Inferior parietal cortex (tissue), 1 donor: ENCODE measurements around the gene KIF16B.
A peak's percentile ranks its signal among the peaks of the same experiment; 100 is the strongest.
"Not testable (repeated sequence)": the region's sequence is repeated elsewhere in the genome, so short reads cannot be mapped to it uniquely, and the experiment has no call there.

ENCODE experiments used
- DNase-seq: peaks from one replicate; pipeline ENCODE4 v3.0.0-alpha.2; 2016; ENCODE audit errors: extremely low spot score

Gene KIF16B

DNA sequence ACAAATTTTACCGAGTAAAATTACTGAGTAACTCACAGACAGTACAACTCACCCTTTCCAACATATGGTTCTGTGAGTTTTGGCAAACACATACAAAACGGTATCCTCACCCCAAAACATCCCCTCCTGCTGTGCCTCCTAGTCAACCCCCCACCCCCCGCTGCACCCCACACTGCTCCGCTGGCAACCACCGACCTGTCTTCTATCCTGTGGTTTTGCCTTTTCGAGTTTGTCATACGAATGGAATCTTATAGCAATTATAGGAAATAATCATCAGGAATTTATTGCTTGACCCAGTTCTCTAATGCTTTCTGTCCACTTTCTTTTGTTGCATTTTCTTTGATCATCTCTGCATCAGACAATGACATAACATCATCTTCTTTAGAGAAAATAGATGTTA lies 312.3 kb downstream of the KIF16B start:
- no peak for DNase-seq

DNA sequence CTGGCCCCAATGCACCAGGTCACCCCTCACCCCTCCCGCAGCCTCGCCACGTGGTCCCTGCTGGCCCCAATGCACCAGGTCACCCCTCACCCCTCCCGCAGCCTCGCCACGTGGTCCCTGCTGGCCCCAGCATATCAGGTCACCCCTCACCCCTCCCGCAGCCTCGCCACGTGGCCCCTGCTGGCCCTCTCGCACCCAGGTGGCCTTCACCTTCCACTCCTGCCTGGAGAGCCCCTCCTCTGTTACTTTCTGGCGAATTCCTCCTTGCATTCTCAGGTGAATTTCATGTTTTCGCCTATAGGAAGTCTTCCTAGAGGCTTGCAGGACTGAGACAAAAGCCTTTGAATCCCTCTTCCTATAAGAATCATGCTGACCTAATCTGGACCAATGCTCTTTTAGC lies 313.1 kb downstream of the KIF16B start:
- DNase-seq, result not testable (repeated sequence)

DNA sequence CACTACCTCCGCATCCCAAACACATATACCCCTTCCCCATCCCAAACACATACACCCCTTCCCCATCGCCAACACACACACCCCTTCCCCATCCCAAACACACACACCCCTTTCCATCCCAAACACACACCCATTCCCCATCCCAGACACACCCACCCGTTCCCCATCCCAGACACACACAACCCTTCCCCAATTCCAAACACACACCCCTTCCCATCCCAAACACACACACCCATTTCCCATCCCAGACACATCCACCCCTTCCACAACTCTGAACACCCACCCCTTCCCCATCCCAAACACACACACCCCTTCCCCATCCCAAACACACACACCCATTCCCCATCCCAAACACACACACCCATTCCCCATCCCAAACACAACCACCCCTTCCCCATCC lies 314.5 kb downstream of the KIF16B start:
- DNase-seq, result no peak

DNA sequence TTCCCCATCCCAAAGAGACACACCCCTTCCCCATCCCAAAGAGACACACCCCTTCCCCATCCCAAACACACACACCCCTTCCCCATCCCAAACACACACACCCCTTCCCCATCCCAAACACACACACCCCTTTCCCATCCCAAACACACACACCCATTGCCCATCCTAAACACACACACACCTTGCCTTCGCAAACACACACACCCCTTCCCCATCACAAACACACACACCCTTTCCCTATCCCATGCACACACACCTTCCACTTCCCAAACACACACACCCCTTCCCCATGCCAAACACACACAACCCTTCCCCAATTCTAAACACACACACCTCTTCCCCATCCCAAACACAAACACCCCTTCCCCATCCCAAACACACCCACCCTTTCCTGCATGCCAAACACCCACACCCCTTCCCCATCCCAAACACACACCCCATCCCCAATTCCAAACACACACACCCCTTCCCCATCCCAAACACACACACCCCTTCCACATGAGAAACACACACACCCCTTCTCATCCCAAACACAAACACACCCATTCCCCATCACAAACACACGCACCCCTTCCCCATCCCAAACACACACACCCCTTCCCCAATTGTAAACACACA lies 315.3 kb downstream of the KIF16B start:
- DNase-seq, result no peak

DNA sequence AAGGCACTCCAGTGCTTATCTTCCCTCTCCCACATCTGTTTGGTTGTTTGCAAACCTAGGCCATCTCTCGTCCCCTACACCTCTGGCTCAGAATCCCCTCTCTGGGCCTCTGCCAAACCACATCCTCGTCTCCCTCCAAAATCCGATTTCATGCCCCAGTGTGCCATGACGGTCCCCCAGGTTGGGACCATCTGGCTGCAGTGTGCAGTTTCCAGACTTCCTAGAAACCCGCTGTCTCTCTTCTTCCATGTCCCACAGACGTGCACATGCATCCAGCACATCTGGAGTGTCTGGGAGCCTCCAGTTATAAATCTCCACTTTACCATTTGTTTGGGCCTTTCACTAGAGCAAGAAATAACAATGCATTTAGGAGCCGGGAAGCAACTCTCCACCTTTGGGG lies 316.2 kb downstream of the KIF16B start:
- DNase-seq, result no peak

DNA sequence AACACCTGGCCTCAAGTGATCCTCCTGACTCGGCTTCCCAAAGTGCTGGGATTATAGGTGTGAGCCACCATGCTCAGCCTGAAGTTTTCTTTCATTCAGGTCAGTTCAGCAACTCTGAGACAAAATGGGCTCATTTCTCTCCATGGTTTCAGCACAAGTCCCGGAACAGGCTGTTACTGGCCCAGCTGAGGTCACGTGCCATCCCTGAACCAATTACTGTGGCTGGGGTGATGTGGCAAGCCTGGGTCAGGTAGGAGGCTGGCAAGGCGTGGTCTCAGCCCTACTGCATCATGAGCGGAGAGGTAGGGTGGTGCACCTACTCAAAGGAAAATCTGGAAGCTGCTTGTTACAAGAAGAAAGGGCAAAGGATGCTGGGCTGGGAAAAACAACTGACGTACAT lies 326.4 kb downstream of the KIF16B start:
- DNase-seq, result no peak

DNA sequence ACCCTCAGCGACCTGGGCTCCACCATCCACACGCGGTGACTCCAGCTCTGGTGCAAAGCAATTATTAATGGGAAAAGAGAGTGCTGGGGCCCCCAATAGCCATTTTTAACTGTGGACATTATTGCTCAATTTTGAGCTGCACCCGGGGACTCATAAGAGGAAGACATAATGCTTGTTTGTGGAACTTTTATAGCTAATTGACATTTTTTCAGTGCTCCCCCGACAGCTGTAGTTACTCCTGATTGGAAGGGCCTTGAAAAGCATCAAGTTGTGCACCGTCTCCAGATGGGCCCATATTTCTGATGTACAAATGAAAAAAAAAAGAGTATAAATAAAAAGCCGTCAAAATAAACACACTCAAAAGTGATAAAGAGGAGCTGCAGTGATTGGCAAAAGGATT lies 327.0 kb downstream of the KIF16B start:
- no peak for DNase-seq

DNA sequence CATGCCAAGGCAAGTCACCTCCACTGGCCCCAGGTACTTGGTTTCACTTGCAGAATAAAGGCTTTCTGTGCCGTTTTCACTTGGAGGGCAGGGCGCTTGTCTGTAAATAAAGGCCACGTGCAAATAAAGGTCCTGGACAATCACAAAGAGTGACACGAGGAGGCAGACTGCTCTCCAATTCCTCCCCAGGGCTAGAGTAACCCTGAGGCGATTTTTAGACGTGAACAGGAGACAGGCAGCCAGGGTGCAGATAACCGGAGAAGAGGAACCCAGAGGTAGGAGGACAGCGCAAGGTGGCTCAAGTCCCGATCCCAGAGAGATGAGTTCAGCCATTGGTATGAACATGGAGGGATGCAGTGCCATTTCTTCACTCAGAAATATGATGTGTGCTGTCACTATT lies 327.4 kb downstream of the KIF16B start:
- DNase-seq, result no peak

DNA sequence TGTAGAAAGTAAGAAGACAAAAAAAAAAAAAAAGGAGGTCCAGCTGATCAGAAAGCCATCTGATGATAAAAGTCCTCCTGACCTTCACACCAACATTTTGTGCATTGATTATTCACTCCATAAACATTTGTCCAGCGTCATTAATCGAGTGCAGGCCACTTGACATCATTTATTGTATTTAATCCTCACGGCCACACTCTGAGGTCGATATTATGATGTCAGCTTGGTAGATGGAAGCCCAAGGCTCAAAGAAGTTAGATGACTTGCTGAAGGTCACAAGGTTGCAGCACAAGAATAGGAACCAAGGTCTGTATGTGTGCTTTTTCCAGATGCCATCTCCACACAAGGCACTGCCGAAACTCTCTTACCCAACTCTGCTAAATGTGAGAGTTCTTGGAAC lies 328.4 kb downstream of the KIF16B start:
- no peak for DNase-seq

DNA sequence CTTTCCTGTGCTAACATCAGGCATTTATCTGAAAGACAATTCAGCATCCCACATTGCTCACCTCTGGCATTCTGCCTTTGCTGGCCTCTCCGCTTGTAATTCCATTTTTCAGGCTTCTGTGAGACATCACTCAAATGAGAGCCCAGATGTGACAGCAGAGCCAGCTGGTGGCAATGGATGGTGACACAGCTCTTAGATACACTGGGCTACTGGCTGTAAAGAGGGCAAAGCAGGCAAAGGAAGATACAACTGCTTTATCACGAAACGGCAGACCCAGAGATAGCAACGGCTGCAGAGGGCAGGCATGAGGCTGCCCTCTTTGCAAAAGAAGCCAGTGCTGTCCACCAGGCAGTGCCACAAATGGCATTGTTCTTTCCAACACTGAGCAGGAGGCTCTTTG lies 329.8 kb downstream of the KIF16B start:
- no peak for DNase-seq

DNA sequence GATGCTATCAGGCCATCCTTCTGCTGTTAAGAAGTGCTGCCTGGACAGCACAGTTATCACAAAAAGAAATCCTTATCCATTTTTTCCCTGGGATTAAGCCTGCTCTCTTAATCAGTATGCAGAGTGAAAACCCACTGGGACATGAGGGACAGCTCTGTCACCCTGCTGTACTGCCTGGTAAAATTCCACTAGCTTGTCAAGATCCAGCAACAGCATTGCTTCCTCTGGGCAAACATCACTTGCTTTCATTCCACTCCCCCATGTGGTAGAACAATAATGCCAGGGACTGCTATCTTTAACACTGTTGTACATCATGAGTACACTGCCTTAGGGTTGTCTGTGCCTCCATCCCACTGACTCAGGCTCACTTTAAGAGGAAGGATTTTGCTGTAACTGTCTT lies 331.3 kb downstream of the KIF16B start:
- peak; percentile 55 for DNase-seq

DNA sequence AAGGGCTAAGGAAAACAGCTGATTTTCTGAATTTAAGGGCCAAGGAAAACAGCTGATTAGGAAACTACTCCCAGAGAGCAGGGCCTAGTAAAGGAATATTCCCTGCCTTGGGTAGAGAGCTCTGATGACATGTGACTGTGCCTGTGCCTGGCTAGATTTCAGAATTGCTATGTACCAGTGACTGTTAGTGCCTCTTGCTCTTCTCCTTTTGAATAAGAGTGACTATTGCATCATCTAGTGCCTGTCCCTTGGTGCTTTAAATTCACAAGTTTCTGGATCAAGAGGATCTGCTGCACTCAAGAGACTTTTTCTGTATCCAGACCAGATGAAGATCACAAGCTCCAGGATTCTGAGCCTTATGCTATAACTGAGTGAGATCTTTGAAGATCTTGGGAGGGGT lies 332.9 kb downstream of the KIF16B start:
- no peak for DNase-seq

DNA sequence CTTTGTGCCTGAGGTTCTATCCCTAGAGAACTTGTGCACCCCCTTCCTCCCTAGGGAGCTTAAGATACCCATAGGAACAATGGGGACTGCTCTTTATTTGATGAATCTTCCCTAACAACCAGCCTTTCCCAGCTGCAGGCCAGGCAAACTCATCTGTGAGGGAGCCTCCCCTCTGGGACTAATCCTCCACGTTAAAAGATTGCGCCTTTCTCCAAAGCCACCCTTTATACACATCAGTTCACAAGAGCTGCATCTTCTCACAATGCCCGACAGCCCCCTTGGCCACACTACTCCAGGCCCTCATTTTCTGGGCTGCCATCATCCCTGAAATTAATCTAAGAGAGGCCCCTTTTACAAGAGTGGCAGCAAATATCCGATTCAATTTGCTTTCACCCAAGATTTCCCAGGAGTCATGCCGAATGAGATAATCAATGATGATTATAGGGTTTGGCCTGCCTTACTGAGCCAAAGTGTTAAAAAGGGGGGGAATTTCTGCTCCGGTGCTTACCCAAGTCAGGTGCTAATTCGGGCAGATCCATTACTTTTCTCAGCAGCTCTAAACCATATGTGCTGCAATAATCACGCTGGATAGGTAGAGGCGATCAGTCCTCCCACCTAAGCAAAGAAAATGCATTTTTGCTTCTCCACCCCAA lies 336.5 kb downstream of the KIF16B start:
- DNase-seq, result no peak

DNA sequence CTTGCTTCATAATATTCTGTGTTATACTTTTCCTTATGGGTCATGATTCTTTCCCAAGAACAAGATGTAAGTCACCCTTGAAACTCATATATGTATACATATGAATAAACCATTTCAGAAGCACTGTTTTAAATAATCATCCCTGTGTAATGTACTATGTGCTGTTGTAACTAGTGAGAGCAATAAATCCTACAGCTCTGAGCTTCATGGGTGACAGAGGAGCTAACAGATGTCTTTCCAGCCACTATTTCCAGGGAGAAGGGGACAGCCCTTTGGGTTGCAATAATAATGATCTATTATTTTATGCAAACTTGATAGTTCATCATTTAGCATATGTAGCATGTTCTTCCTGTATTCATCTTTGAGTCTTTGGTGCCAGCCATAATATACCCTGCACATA lies 342.8 kb downstream of the KIF16B start:
- DNase-seq, result no peak

DNA sequence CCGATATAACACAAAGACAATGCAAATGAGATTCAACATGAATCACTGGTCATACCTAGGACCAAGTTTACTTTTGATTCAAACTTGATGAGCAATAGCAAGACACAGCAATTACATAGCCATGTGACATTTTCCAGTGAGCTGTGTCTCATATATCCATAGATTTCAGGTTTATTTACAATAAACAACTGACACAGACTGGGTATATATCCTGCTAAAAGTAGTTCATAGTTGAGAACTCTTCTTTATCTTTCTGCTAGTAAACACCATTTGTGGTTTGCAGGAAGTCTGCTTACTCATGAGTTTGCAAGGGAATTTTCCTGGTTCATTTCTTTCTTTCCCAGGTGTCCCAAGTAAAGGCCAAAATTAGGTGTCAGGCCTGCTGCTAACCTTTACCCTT lies 343.4 kb downstream of the KIF16B start:
- no peak for DNase-seq

DNA sequence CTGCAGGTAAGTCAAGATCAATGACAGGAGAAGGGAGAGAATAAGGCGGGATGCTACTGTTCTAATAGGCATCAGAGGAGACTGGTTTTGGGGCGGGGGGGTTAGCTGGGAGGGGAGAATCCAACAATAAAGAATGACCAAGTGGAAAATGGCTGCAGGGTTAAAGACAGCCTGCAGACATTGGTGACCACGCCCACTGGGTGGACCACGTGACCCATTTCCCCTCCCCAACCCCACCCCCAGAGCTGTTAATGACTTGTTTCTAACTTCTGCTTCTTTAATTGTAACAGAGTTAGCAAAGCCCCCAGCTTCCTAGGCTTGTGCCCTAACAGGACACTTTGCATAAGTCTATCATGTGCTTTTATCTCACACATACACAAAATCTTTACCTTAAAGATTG lies 344.5 kb downstream of the KIF16B start:
- no peak for DNase-seq

DNA sequence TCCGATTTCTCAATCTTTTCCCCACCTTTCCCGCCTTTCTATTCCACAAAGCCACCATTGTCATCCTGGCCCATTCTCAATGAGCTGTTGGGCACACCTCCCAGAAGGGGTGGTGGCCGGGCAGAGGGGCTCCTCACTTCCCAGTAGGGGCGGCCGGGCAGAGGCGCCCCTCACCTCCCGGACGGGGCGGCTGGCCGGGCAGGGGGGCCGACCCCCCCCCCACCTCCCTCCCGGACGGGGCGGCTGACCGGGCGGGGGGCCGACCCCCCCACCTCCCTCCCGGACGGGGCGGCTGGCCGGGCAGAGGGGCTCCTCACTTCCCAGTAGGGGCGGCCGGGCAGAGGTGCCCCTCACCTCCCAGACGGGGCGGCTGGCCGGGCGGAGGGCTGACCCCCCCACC lies 346.3 kb downstream of the KIF16B start:
- not testable (repeated sequence) for DNase-seq

DNA sequence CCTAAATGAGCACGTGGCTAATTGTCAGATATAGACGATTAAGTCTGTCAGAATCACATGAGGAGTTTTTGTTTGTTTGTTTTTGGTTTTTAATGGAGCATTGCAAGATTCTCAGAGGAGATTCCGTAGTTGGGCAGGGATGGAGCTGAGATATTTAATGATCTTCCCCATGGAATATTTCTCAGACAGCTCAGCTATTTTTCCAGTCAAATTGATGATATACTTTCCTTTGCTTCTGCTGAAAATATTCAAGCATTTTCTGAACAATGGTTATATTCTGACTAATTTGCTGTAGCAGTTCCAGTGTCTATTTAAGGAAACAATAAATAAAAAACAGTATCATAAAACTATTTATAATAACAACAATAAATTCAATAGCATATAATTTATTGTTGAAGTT lies 348.4 kb downstream of the KIF16B start:
- no peak for DNase-seq

DNA sequence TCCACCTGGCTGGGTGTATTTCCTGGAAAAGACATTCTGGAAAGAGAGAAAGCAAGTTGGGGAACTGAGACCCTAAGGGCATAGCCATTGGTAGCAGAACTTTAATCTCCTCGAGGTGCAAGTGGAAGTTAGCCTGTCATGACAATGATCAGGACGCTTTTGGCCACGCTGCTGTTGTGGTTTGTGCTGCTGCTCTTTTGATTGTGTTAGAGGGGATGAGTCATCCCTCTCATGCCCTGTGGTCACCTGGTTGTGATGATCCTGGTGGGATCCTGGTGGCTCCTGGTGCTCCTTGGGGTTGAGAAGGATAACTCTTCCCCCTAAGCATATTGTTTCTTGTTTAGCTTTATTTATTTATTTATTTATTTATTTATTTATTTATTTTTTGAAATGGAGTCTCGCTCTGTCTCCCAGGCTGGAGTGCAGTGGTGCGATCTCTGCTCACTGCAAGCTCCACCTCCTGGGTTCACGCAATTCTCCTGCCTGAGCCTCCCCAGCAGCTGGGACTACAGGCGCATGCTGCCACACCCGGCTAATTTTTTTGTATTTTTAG lies 350.3 kb downstream of the KIF16B start:
- DNase-seq, result no peak
